Right renal pelvis (tissue), 4 donors: ENCODE measurements around the gene GSC2. TPM values are rescaled to one million over a fixed set of nuclear protein-coding genes. Genes with fewer than 3 reads are reported as not detected.

Source experiments
- DNase-seq, 4 donors: peaks; one replicate each; pipeline ENCODE4 v3.0.0-alpha.2; 2013; ENCODE audit warnings: low read depth in 4 of 4, low spot score in 3 of 4, missing footprints in 1 of 4
- polyA plus RNA-seq, 4 donors: library from polyadenylated mRNA; unstranded; fragments of 120-200 nt; gene quantifications; one replicate each; pipeline ENCODE4 v1.2.1, GENCODE V29; 2013; ENCODE audit not compliant: insufficient read length in 4 of 4

The GSC2 gene
- polyA plus RNA-seq, 4 donors = not detected

- peak in 1 of 4 donors; percentile 13 for DNase-seq
Measured at GRCh38 chr22:19122752-19123492, 27.2 kb downstream of the GSC2 start.

- DNase-seq = peak; percentile 90 to 96 (median 96)
Measured at GRCh38 chr22:19122143-19122751, 27.8 kb downstream of the GSC2 start, which contains the start of gene DGCR2. Gene DGCR2 (minus strand): TSS chr22:19122412. CDS start chr22:19122206, 206 bp downstream.

- DNase-seq = peak in 2 of 4 donors; percentile 22 to 34
Measured at GRCh38 chr22:19121631-19122142, 28.4 kb downstream of the GSC2 start.

GRCh38 chr22:19120829-19121630 lies 29.1 kb downstream of the GSC2 start:
- DNase-seq = peak in 1 of 4 donors; percentile 24

- DNase-seq = no peak
Measured at GRCh38 chr22:19119949-19120348, 30.1 kb downstream of the GSC2 start.

- DNase-seq = no peak
Measured at GRCh38 chr22:19118329-19118880, 31.7 kb downstream of the GSC2 start.

- DNase-seq = no peak
Measured at GRCh38 chr22:19117111-19117512, 33.0 kb downstream of the GSC2 start.

- DNase-seq = no peak
Measured at GRCh38 chr22:19115628-19116027, 34.5 kb downstream of the GSC2 start.

- DNase-seq = no peak
Measured at GRCh38 chr22:19114984-19115552, 35.0 kb downstream of the GSC2 start.

- DNase-seq = no peak
Measured at GRCh38 chr22:19113429-19113828, 36.7 kb downstream of the GSC2 start.

- no peak for DNase-seq
Measured at GRCh38 chr22:19111584-19111983, 38.5 kb downstream of the GSC2 start.

- DNase-seq = no peak
Measured at GRCh38 chr22:19111140-19111539, 39.0 kb downstream of the GSC2 start.

- no peak for DNase-seq
Measured at GRCh38 chr22:19110646-19111045, 39.4 kb downstream of the GSC2 start.

GRCh38 chr22:19110064-19110458 lies 40.0 kb downstream of the GSC2 start:
- no peak for DNase-seq

GRCh38 chr22:19109198-19110063 lies 40.7 kb downstream of the GSC2 start:
- DNase-seq = no peak

GRCh38 chr22:19108807-19109197 lies 41.3 kb downstream of the GSC2 start:
- no peak for DNase-seq

GRCh38 chr22:19107730-19108074 lies 42.4 kb downstream of the GSC2 start:
- DNase-seq = no peak

GRCh38 chr22:19106886-19107729 lies 43.0 kb downstream of the GSC2 start:
- DNase-seq = no peak
